Body of pancreas (tissue), 4 donors: ENCODE data around the gene DEPDC5.

Experiments used
- POLR2A ChIP-seq, 3 donors: fragments of 450-650 bp; IDR thresholded peaks; one replicate each; pipeline ENCODE4 v1.6.1; 2016; ENCODE audit warnings: antibody characterized with exemption in 3 of 3, mild to moderate bottlenecking in 2 of 3
- TF ChIP-seq, protein P1 (sequence below), 7 experiments: fragments of 450-650 bp in 4 of 7; fragments of 200-600 bp in 3 of 7; sonication (generic) in 3 of 7; IDR thresholded peaks; one replicate each; pipeline ENCODE4 v1.5.1; 2016 to 2019; ENCODE audit warnings: antibody characterized with exemption in 7 of 7

DNA sequence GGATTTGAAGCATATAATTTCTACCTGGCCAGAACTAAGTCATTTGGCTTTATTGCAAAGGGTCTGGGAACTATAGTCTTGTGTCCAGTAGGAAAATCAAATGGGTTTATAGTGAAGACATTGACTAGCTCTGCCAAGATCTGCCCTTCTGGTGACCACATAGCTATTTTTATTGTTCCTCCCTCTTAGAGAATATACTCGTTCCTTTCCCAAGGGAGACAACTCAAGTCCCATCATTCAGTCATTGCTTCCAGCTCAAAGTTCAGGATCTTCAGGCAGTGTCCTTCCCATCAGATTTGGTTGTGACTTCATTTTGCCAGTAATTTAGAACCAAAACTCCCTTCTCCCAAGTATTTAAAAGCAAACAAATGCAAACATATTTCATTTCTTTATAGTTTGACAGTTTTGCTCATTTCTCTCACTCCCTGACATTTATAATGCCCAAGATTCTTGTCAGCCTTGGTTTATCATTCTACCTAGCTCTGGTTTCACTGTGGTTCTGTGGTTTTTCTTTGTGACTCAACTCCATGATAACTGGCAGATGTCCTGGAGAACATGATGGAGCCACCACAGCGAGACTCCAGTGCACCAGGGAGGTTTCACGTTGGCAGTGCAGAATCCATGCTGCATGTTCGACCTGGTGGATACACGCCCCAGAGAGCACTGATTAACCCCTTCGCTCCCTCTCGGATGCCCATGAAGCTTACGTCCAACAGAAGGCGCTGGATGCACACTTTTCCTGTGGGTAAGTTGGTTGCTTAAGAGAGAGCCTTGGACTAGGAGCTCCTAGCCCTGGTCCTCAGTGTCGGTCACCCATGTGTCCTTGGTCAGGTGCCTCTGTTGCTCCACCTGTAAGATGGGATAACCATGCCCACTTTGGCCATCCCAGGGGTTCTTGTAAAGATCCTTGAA, 64.9 kb downstream of the DEPDC5 start:
- TF ChIP-seq, protein P1, sequence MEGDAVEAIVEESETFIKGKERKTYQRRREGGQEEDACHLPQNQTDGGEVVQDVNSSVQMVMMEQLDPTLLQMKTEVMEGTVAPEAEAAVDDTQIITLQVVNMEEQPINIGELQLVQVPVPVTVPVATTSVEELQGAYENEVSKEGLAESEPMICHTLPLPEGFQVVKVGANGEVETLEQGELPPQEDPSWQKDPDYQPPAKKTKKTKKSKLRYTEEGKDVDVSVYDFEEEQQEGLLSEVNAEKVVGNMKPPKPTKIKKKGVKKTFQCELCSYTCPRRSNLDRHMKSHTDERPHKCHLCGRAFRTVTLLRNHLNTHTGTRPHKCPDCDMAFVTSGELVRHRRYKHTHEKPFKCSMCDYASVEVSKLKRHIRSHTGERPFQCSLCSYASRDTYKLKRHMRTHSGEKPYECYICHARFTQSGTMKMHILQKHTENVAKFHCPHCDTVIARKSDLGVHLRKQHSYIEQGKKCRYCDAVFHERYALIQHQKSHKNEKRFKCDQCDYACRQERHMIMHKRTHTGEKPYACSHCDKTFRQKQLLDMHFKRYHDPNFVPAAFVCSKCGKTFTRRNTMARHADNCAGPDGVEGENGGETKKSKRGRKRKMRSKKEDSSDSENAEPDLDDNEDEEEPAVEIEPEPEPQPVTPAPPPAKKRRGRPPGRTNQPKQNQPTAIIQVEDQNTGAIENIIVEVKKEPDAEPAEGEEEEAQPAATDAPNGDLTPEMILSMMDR (IDR thresholded peaks at IDR 0.05), result no peak
- TF ChIP-seq POLR2A (IDR thresholded peaks at IDR 0.05), result no peak
